HL-60 (cell line): Measurements from ENCODE around the gene GRK5.

Experiments used
- DNase-seq, 2 experiments: peaks; one replicate each; pipeline ENCODE4 v3.0.0-alpha.2; 2010 to 2020; ENCODE audit warnings: low read depth in 1 of 2, low spot score in 1 of 2
- H3K27ac ChIP-seq: fragments of 250-450 bp; sonication (Bioruptor Pico); replicated peaks from 2 replicates; pipeline ENCODE4 v1.5.1; 2020; ENCODE audit warnings: mild to moderate bottlenecking, moderate library complexity
- H3K27me3 ChIP-seq: fragments of 250-450 bp; sonication (Bioruptor Pico); 2 replicates; pipeline ENCODE4 v1.5.1; 2021; ENCODE audit warnings: mild to moderate bottlenecking, moderate library complexity; ENCODE audit not compliant: insufficient read depth, poor library complexity, severe bottlenecking
- H3K4me3 ChIP-seq: replicated peaks from 2 replicates; pipeline ENCODE4 v1.5.1; 2011; ENCODE audit warnings: mild to moderate bottlenecking, control low read depth, low read length; ENCODE audit not compliant: insufficient read depth
- CTCF ChIP-seq: IDR thresholded peaks from one replicate; pipeline ENCODE4 v1.5.1; 2011; ENCODE audit warnings: low read length, control low read depth, inconsistent platforms; ENCODE audit not compliant: insufficient read depth
- GABPA ChIP-seq: IDR thresholded peaks from 2 replicates; pipeline ENCODE4 v1.6.1; 2012; ENCODE audit warnings: low read depth
- POLR2AphosphoS5 ChIP-seq: IDR thresholded peaks from 2 replicates; pipeline ENCODE4 v1.6.1; 2012; ENCODE audit warnings: low read depth
- SPI1 ChIP-seq: IDR thresholded peaks from 2 replicates; pipeline ENCODE4 v1.6.1; 2012; ENCODE audit warnings: low read depth, mild to moderate bottlenecking, borderline replicate concordance
- TF ChIP-seq, protein P1 (sequence below): IDR thresholded peaks from 2 replicates; pipeline ENCODE4 v1.6.1; 2012; ENCODE audit warnings: low read depth; ENCODE audit not compliant: insufficient replicate concordance

Gene GRK5

GRCh38 chr10:119162452-119163092, 44.8 kb upstream of the GRK5 start:
- TF ChIP-seq POLR2AphosphoS5 (no peak), GABPA (no peak), CTCF (no peak), SPI1 (no peak)
- TF ChIP-seq, protein P1, sequence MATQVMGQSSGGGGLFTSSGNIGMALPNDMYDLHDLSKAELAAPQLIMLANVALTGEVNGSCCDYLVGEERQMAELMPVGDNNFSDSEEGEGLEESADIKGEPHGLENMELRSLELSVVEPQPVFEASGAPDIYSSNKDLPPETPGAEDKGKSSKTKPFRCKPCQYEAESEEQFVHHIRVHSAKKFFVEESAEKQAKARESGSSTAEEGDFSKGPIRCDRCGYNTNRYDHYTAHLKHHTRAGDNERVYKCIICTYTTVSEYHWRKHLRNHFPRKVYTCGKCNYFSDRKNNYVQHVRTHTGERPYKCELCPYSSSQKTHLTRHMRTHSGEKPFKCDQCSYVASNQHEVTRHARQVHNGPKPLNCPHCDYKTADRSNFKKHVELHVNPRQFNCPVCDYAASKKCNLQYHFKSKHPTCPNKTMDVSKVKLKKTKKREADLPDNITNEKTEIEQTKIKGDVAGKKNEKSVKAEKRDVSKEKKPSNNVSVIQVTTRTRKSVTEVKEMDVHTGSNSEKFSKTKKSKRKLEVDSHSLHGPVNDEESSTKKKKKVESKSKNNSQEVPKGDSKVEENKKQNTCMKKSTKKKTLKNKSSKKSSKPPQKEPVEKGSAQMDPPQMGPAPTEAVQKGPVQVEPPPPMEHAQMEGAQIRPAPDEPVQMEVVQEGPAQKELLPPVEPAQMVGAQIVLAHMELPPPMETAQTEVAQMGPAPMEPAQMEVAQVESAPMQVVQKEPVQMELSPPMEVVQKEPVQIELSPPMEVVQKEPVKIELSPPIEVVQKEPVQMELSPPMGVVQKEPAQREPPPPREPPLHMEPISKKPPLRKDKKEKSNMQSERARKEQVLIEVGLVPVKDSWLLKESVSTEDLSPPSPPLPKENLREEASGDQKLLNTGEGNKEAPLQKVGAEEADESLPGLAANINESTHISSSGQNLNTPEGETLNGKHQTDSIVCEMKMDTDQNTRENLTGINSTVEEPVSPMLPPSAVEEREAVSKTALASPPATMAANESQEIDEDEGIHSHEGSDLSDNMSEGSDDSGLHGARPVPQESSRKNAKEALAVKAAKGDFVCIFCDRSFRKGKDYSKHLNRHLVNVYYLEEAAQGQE, result no peak
- Histone ChIP-seq H3K4me3 (no peak overlapping the region), H3K27ac (no peak overlapping the region), H3K27me3 (no peaks in the 10 kb centered on the region)
- DNase-seq, result no peak

GRCh38 chr10:119165171-119166117, 41.9 kb upstream of the GRK5 start, which contains the start of gene SFXN4:
Gene SFXN4, minus strand, starts transcription at chr10:119165714. Its CDS starts 67 bp downstream, at chr10:119165647.
- Histone ChIP-seq H3K27me3 (no peaks in the 10 kb centered on the region), H3K27ac (peak within 1 kb of the TSS; percentile 99), H3K4me3 (peak within 1 kb of the TSS; percentile 59)
- peak; percentile 74 to 82 for DNase-seq
- TF ChIP-seq CTCF (no peak), POLR2AphosphoS5 (peak; percentile 62; the same call in 1 of the 2 replicates)

DNA sequence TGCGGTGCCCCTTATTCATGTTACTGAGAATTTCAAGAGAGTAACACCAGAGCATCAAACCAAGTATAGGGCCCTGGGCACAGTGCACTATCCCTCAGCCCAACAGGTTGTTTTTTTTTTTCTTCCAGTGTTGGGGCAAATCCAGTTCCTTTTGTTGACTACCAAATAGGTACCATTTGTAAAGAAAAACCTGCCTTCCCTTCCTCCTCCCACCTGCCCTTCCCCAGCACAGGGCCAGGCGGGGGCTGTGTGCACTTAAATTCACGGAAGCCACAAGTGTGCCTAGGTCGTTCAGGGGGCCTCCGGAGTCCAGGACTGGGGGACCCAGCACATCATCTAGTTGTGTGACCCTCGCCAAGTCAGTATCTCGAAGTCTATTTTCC, 41.3 kb upstream of the GRK5 start:
- DNase-seq, result no peak
- Histone ChIP-seq H3K27me3 (no peaks in the 10 kb centered on the region), H3K4me3 (peak overlapping the region; percentile 59), H3K27ac (peak overlapping the region; percentile 99)
- no peak for TF ChIP-seq GABPA

GRCh38 chr10:119166564-119166963, 40.8 kb upstream of the GRK5 start:
- no peak for TF ChIP-seq GABPA
- TF ChIP-seq SPI1, result no peak
- no peak for TF ChIP-seq POLR2AphosphoS5
- no peaks in the 10 kb centered on the region for H3K27me3 ChIP-seq
- DNase-seq, result peak in 1 of 2 experiments; percentile 51
- peak overlapping the region; percentile 99 for H3K27ac ChIP-seq
- no peak overlapping the region for H3K4me3 ChIP-seq

DNA sequence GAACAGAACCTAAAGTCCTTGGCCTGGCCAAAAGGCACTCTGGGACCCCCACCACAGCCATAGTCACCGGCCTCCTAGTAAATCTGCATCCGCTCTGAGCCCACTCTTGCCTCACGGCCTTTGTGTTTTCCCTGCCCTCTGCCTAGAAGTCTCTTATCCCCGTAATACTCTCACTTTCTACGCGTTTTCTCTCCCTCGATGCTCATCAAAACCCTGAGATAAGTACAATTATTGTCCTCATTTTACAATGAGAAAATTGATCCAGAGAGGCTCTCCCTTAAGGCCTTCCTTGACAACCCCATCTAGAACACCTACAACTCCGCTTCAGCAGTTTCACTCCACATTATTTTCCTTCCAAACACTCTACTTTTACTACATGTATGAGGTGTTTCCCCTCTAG, 40.3 kb upstream of the GRK5 start:
- Histone ChIP-seq H3K27me3 (no peaks in the 10 kb centered on the region), H3K27ac (peak overlapping the region; percentile 99), H3K4me3 (no peak overlapping the region)
- TF ChIP-seq, protein P1, result no peak
- TF ChIP-seq POLR2AphosphoS5, result no peak
- TF ChIP-seq SPI1, result no peak
- TF ChIP-seq GABPA, result no peak
- no peak for TF ChIP-seq CTCF
- no peak for DNase-seq
